Measurements from ENCODE around the gene HIVEP3.

- TF ChIP-seq CTCF (IDR thresholded peaks at IDR 0.05; ENCODE audit: insufficient read depth, low read length), result no peak
- TF ChIP-seq POLR2AphosphoS5 (IDR thresholded peaks at IDR 0.05; ENCODE audit: low read depth), result no peak
- no peak for TF ChIP-seq GABPA (IDR thresholded peaks at IDR 0.05; ENCODE audit: low read depth)
These were observed 258.8 kb downstream of the HIVEP3 start for GRCh38 chr1:41659903-41660302.
